Measurements from ENCODE around the gene IL17C. TPM values are rescaled to one million over a fixed set of nuclear protein-coding genes. Genes with fewer than 3 reads are reported as not detected.
A peak's percentile ranks its signal among the peaks of the same experiment; 100 is the strongest.

Gene IL17C
- total and polyA plus RNA-seq, 9 of the 15 experiments (the other 6 are each of a cell fraction or from before 2014, with no cell fraction given) = not detected

- TF ChIP-seq ELK1 (CRISPR knock-in tag; IDR thresholded peaks at IDR 0.05) (no peak), HDAC1 (IDR thresholded peaks at IDR 0.05) (peak in 1 of 2 experiments; percentile 65; a peak in 2 of 4 replicates), RBM15 (IDR thresholded peaks at IDR 0.05; ENCODE audit: insufficient read depth, low read length) (no peak), ELK3 (CRISPR knock-in tag; IDR thresholded peaks at IDR 0.05) (no peak), ZBTB1 (CRISPR knock-in tag; IDR thresholded peaks at IDR 0.05; ENCODE audit: borderline replicate concordance, low read depth) (peak; percentile 82), MEF2A (IDR thresholded peaks at IDR 0.05; ENCODE audit: control insufficient read depth, low read depth, low read length) (no peak), ZNF133 (CRISPR knock-in tag; IDR thresholded peaks at IDR 0.05) (peak; percentile 60; the same call in 1 of the 2 replicates), KDM4B (IDR thresholded peaks at IDR 0.05; ENCODE audit: borderline replicate concordance in 2 of 2, low read depth in 1 of 2) (peak in 1 of 2 experiments; percentile 77; a peak in 1 of 4 replicates), EZH2 (IDR thresholded peaks at IDR 0.05; ENCODE audit: borderline replicate concordance, low read depth, low read length) (no peak), DNMT1 (IDR thresholded peaks at IDR 0.05) (no peak), SAP30 (IDR thresholded peaks at IDR 0.05; ENCODE audit: borderline replicate concordance, insufficient read depth, low read depth, low read length, poor library complexity, severe bottlenecking) (peak; percentile 84)
- TF ChIP-seq, protein P1, sequence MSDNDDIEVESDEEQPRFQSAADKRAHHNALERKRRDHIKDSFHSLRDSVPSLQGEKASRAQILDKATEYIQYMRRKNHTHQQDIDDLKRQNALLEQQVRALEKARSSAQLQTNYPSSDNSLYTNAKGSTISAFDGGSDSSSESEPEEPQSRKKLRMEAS (CRISPR knock-in tag; IDR thresholded peaks at IDR 0.05) = peak; percentile 58; the same call in 1 of the 2 replicates
- TF ChIP-seq, protein P2, sequence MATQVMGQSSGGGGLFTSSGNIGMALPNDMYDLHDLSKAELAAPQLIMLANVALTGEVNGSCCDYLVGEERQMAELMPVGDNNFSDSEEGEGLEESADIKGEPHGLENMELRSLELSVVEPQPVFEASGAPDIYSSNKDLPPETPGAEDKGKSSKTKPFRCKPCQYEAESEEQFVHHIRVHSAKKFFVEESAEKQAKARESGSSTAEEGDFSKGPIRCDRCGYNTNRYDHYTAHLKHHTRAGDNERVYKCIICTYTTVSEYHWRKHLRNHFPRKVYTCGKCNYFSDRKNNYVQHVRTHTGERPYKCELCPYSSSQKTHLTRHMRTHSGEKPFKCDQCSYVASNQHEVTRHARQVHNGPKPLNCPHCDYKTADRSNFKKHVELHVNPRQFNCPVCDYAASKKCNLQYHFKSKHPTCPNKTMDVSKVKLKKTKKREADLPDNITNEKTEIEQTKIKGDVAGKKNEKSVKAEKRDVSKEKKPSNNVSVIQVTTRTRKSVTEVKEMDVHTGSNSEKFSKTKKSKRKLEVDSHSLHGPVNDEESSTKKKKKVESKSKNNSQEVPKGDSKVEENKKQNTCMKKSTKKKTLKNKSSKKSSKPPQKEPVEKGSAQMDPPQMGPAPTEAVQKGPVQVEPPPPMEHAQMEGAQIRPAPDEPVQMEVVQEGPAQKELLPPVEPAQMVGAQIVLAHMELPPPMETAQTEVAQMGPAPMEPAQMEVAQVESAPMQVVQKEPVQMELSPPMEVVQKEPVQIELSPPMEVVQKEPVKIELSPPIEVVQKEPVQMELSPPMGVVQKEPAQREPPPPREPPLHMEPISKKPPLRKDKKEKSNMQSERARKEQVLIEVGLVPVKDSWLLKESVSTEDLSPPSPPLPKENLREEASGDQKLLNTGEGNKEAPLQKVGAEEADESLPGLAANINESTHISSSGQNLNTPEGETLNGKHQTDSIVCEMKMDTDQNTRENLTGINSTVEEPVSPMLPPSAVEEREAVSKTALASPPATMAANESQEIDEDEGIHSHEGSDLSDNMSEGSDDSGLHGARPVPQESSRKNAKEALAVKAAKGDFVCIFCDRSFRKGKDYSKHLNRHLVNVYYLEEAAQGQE (IDR thresholded peaks at IDR 0.05; ENCODE audit: borderline replicate concordance) = no peak
- TF ChIP-seq, protein P2 (CRISPR knock-in tag; IDR thresholded peaks at IDR 0.05; ENCODE audit: low read depth) = peak; percentile 53
Measured at GRCh38 chr16:88662843-88663606, 24.7 kb downstream of the IL17C start, which contains the start of gene MVD (continued).

Data from K562 (cell line).